Measurements from ENCODE around the gene ETNPPL.

DNA sequence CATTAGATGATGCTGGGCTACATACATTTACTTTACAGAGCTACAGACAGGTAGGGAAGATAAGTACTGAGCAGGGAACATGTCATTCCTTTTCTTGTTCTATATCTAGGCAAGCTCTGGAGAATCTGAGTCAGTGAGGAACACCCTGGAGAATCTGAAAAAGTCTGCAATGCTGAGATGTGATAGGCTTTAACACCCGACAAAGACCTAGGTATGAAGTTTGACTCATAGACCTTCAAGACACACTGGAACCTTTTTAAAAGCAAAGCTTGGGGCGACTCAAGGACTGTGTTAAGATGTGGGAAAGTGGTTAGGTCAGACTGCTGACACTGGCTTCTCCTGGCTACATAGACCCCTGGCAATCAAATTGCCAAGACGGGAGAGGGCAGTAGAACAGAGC lies 69.6 kb downstream of the ETNPPL start:
- TF ChIP-seq RAD21 (conservative IDR thresholded peaks at IDR 0.05) (no peak), POLR2AphosphoS5 (IDR thresholded peaks at IDR 0.05) (no peak), EZH2 (IDR thresholded peaks at IDR 0.05; ENCODE audit: borderline replicate concordance, insufficient read depth, low read length, poor library complexity, severe bottlenecking) (no peak)
- TF ChIP-seq, protein P1, sequence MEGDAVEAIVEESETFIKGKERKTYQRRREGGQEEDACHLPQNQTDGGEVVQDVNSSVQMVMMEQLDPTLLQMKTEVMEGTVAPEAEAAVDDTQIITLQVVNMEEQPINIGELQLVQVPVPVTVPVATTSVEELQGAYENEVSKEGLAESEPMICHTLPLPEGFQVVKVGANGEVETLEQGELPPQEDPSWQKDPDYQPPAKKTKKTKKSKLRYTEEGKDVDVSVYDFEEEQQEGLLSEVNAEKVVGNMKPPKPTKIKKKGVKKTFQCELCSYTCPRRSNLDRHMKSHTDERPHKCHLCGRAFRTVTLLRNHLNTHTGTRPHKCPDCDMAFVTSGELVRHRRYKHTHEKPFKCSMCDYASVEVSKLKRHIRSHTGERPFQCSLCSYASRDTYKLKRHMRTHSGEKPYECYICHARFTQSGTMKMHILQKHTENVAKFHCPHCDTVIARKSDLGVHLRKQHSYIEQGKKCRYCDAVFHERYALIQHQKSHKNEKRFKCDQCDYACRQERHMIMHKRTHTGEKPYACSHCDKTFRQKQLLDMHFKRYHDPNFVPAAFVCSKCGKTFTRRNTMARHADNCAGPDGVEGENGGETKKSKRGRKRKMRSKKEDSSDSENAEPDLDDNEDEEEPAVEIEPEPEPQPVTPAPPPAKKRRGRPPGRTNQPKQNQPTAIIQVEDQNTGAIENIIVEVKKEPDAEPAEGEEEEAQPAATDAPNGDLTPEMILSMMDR (IDR thresholded peaks at IDR 0.05; ENCODE audit: poor library complexity, severe bottlenecking): no peak

Data from neural cell (in vitro differentiated cells).